ENCODE results near the gene RPL37A. TPM values are rescaled to one million over a fixed set of nuclear protein-coding genes. Genes with fewer than 3 reads are reported as not detected.

The RPL37A gene
- total and polyA plus RNA-seq, 2 of the 4 experiments (the other 2 are of a cell fraction), result 341 to 1,572 TPM

DNA sequence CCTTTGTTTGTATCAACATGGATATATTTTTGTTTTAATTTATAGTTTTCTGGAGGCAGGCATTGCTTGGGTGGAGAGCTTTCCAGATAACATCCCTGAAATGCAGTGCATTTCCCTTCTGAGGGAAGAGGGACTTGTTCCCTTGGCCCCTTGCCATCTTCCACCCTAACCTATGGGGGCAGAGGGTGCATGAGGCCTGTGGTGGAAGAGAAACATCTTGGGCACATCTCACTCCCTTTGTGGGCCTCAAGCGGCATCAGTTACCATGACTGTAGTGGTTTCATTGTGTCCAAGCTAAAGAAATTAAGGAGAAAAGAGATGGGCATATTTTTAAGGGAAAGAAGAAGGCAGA, 5.3 kb upstream of the RPL37A start:
- peak overlapping the region; percentile 65 for H2AFZ ChIP-seq (replicated peaks; ENCODE audit: low read length, poor library complexity)
- dilution Hi-C loops (cut with HindIII; ENCODE audit: low sequenced_read_pairs, unreplicated experiment) (no loop called here), intact Hi-C loops (cut with micrococcal nuclease) (no loop called here), in situ Hi-C loops (cut with MboI; ENCODE audit: low sequenced_read_pairs) (no loop called here)
- H3K27ac ChIP-seq (ENCODE audit: insufficient read depth, low read length), result peak overlapping the region; percentile 52
- ATAC-seq (ENCODE audit: low read depth), result no peak
- no peaks in the 10 kb centered on the region for H3K27me3 ChIP-seq (ENCODE audit: control insufficient read depth, insufficient read depth, low read length)
- H2BK5ac ChIP-seq (ENCODE audit: low read depth, low read length, poor library complexity, severe bottlenecking), result peak overlapping the region; percentile 57
- peaks cover 22% of the 10 kb centered on the region for H3K4me1 ChIP-seq (ENCODE audit: control insufficient read depth, insufficient read depth, low read length)
- peak overlapping the region; percentile 25; the same call in 1 of the 2 replicates for H3K18ac ChIP-seq (ENCODE audit: low read depth, low read length)
- peak overlapping the region; percentile 9 to 14; a peak in 2 of 4 replicates for H4K8ac ChIP-seq (ENCODE audit: low read depth in 2 of 2, low read length in 2 of 2)
- DNase-seq, result no peak
- H2AK9ac ChIP-seq (replicated peaks; ENCODE audit: low read depth, low read length, poor library complexity), result no peak overlapping the region
- H3K14ac ChIP-seq (replicated peaks; ENCODE audit: low read depth, low read length), result peak overlapping the region; percentile 82
- no peaks in the 10 kb centered on the region for H4K20me1 ChIP-seq (ENCODE audit: insufficient read depth, low read length)
- ChIA-PET POLR2A (ENCODE audit: unreplicated experiment) (no interaction called here), CTCF (no interaction called here)
- no peaks in the 10 kb centered on the region for H3K36me3 ChIP-seq (ENCODE audit: control insufficient read depth, insufficient read depth, low read length)
- TF ChIP-seq NFE2L2 (IDR thresholded peaks at IDR 0.05; ENCODE audit: low read depth, low read length), result no peak
- TF ChIP-seq MXI1 (IDR thresholded peaks at IDR 0.05; ENCODE audit: borderline replicate concordance, low read depth, low read length), result no peak
- TF ChIP-seq, protein P1, sequence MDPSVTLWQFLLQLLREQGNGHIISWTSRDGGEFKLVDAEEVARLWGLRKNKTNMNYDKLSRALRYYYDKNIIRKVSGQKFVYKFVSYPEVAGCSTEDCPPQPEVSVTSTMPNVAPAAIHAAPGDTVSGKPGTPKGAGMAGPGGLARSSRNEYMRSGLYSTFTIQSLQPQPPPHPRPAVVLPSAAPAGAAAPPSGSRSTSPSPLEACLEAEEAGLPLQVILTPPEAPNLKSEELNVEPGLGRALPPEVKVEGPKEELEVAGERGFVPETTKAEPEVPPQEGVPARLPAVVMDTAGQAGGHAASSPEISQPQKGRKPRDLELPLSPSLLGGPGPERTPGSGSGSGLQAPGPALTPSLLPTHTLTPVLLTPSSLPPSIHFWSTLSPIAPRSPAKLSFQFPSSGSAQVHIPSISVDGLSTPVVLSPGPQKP (IDR thresholded peaks at IDR 0.05; ENCODE audit: borderline replicate concordance, low read depth, low read length), result no peak
- H3K4me2 ChIP-seq (ENCODE audit: low read depth, low read length), result no peak overlapping the region
- H2BK15ac ChIP-seq (ENCODE audit: low read depth, low read length), result peak overlapping the region; percentile 55; the same call in 1 of the 3 replicates
- peak overlapping the region; percentile 40; the same call in 1 of the 2 replicates for H2BK20ac ChIP-seq (ENCODE audit: low read depth, low read length)
- no peaks in the 10 kb centered on the region for H3K9me3 ChIP-seq (ENCODE audit: control insufficient read depth, insufficient read depth, low read length)
- H2AK5ac ChIP-seq (ENCODE audit: low read depth, low read length), result peak overlapping the region; percentile 84
- H3K56ac ChIP-seq (ENCODE audit: extremely low read depth, insufficient read depth, low read length), result no peak overlapping the region
- BruUV-seq (replicated peaks), result no TSS peak
- H4K91ac ChIP-seq (ENCODE audit: insufficient read depth, low read depth, low read length), result peak overlapping the region; percentile 18; the same call in 1 of the 2 replicates
- peak overlapping the region; percentile 66; the same call in 1 of the 2 replicates for H4K5ac ChIP-seq (ENCODE audit: low read depth, low read length)
- H3K4ac ChIP-seq (ENCODE audit: low read depth, low read length), result peak overlapping the region; percentile 90
- H3K79me1 ChIP-seq (ENCODE audit: low read depth in 1 of 2, low read length in 2 of 2), result peaks cover 12 to 35% of the 10 kb centered on the region in 2 experiments
- no peak overlapping the region for H3K4me3 ChIP-seq (ENCODE audit: insufficient read depth, low read depth, low read length)
- peaks cover 26% of the 10 kb centered on the region for H3K9me1 ChIP-seq (ENCODE audit: insufficient read depth, low read length)
- no peak overlapping the region for H3K9ac ChIP-seq (ENCODE audit: low read depth, low read length)
- peak overlapping the region; percentile 82; the same call in 1 of the 2 replicates for H3K23ac ChIP-seq (ENCODE audit: low read depth, low read length)
- no CpG with 5 or more reads among the region's 1 CpG for WGBS, 2 experiments (ENCODE audit: extremely low coverage in 2 of 2, insufficient read length in 1 of 2)
- H2BK120ac ChIP-seq (ENCODE audit: low read depth, low read length), result peak overlapping the region; percentile 71

Data from IMR-90 (cell line).